HG03175 (cell line): ENCODE results near the gene HLA-A.
A peak's percentile ranks its signal among the peaks of the same experiment; 100 is the strongest.
"Not testable (repeated sequence)": the region's sequence is repeated elsewhere in the genome, so short reads cannot be mapped to it uniquely, and the experiment has no call there.

Experiments
- ATAC-seq: cut with Tn5 transposase; IDR thresholded peaks from one replicate; pipeline ENCODE4 v1.9.1; 2021; ENCODE audit warnings: mild to moderate bottlenecking, moderate library complexity; ENCODE audit not compliant: unreplicated experiment

Gene HLA-A

DNA sequence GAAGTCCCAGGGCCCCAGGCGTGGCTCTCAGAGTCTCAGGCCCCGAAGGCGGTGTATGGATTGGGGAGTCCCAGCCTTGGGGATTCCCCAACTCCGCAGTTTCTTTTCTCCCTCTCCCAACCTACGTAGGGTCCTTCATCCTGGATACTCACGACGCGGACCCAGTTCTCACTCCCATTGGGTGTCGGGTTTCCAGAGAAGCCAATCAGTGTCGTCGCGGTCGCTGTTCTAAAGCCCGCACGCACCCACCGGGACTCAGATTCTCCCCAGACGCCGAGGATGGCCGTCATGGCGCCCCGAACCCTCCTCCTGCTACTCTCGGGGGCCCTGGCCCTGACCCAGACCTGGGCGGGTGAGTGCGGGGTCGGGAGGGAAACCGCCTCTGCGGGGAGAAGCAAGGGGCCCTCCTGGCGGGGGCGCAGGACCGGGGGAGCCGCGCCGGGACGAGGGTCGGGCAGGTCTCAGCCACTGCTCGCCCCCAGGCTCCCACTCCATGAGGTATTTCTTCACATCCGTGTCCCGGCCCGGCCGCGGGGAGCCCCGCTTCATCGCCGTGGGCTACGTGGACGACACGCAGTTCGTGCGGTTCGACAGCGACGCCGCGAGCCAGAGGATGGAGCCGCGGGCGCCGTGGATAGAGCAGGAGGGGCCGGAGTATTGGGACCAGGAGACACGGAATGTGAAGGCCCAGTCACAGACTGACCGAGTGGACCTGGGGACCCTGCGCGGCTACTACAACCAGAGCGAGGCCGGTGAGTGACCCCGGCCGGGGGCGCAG, at the start of gene HLA-A:
Gene HLA-A, plus strand, starts transcription at position 258 of the 778 bp plus-strand sequence. Its CDS starts 22 bp downstream, at position 280.
- peak; percentile 91 for ATAC-seq

DNA sequence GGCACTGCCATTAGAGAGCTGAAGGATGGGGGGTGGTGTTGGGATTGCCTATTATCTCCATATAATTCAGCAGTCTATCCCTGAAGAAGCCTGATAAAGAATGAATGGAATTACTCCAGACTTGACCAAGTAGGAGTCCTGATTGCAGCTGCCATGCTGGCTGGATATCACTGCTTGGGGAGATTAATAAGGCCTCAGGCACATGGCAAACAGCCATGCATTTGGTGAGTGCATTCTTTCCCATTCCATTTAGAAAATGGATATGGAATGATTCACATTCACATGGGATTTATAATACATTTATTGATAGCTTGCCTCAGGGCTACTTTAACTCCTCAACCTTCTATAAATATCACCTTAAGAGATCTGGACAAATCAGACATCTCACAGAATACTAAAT, 49.6 kb upstream of the HLA-A start:
- no peak for ATAC-seq

DNA sequence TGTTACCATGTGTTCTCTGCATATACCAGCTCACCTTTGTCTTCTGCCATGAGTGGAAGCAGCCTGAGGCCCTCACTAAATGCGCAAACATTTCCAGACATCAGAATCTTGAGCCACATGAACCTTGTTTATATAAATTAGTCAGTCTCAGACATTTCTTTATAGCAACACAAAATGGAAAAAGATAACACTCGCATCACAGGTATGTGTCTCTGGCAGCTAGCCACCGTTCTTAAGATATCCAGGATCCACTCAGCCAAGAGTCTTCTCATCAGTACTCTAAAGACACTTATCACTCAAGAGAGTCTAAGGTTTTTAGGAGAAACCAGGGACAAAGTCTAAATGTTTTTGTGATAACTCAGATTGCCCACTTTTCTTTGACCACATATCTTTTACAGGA, 43.1 kb upstream of the HLA-A start:
- no peak for ATAC-seq

DNA sequence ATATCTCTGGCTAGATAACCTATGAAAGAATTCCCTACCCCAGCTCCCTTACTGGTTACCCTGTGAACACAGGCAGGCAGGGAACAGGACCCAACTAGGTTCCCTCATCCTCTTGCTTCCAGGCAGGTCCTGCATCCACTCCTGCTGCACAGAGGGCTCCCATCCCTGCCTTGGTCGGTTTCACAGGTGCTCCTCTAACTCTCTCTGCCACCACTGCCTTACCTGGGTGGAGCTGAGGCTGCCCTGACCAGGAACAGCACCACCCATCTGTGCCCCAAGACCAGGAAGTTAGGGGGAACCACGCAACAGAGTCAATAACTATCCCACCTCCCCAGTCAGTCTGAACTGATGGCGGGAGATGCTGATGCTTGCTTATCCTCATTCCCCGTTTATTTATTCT, 37.0 kb upstream of the HLA-A start:
- no peak for ATAC-seq

DNA sequence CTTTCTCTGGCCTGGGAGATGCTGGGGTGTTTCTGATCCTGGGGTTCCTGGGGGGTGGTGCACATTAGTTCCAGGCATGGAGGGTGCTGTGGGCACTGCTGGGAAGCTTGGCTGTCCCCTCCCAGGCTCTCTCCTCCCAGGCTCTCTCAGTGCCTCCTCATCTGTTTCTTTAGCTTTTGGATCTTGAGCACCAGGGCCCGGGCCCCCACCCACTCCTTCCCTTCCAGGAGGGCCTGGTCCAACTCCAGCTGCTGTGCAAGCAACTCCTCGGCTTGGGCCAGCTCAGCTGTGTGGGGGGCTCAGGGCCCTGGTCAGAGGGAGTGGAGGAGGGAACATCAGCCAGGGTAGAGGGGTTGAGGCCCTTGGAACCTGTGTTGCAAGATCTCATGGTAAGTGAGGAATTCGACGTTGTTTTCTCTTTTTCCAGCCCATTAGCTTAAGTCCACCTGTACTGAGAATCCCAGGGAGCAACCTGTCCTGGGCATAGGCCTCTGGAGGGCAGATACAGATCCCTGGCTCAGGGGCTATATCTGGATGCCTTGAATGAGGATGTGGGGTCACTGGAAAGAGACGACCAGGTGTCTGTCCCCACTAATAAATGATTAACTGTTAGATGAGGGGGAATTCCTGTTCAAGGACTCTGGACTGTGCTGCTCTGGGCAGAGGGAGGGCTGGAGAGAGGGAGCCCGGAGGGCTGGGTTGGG, 34.5 kb upstream of the HLA-A start:
- no peak for ATAC-seq

DNA sequence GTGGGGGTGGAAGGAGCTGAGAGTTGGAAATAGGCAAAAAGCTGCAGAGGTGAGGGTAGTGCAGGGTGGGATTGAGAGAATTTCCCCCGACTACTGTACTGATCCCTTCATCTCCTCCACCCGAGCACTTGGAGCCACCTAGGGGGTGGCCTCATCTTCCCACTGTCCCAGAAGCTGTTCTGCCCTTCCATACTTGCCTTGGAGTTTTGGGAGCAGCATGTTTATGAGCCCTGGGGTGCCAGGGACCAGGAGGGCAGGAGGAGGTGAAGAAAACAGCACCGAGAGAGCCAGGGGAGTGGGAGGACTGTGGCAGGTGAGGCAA, 34.0 kb upstream of the HLA-A start:
- no peak for ATAC-seq

DNA sequence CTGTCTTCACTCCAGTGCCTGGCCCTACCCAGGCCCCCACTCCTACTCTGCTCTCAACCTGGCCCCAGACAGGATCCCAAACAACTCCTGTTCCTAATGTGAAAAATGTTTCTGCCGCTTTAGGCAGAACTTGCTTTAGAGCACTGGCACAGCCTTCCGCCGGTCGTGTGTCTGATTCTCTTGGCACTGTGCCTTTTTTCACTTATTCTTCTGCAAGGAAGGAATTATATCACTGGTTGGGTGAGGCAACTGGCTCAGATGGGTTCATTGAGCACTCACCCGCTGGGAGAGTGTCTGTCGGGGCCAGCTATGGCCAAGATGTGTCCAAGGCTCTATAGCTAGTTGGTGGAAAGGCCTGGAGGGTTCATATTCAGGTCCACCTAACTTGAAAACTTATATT, 33.6 kb upstream of the HLA-A start:
- ATAC-seq: no peak

DNA sequence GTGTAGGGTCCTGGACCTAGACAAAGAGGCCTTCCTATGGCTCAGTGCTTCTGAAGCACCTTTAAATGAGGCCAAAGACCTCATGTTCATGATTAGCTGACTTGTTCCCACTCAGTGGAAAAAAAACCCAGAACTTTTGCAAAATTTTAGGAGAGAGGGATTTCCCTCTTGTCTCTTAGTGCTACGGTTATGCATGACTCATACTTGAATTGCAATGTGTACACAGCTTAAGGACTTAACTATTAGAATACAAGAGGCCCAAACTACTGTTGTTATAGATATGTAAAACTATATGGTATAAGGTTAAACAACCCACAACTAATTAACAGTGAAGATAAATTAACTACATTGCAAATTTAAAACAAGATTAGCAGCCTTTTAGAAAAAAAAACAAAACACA, 32.3 kb upstream of the HLA-A start:
- no peak for ATAC-seq

DNA sequence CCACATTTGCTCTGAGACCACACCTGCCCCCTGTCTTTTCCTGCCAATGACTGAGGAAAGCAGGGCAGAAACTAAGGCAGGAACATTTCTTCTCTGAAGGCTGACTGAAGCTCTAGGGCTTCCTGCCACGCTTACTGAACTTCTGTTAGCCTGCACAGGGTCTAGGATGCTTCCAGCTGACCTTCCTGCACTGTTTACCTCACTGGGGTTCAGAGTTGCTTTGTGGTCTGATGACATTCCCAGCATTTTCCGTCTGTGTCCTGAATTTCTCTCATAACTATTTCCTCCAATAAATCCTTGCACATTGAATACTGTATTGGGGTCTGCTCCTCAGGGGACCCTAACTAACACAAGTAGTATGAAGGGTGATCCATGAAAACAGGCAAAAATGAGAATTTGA, 29.5 kb upstream of the HLA-A start:
- ATAC-seq: no peak

DNA sequence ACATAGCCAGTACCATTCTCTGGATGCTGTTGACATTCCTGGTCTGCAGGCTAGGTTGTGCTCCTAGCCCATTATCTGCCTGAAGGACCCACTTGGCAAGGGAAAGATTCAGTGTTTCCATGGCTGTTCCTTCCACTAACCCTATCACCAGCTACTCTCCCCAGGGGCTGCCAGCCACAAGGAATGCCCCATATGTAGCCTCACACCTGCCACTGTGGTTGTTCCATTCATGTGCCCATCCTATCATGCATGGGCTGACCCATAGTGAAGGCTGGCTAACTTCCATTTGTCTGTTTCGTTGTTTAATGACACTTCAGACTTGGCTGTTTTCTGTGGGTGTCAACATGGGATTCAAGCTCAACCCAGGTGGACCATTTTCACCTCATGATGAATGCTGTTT, 25.6 kb upstream of the HLA-A start:
- no peak for ATAC-seq

DNA sequence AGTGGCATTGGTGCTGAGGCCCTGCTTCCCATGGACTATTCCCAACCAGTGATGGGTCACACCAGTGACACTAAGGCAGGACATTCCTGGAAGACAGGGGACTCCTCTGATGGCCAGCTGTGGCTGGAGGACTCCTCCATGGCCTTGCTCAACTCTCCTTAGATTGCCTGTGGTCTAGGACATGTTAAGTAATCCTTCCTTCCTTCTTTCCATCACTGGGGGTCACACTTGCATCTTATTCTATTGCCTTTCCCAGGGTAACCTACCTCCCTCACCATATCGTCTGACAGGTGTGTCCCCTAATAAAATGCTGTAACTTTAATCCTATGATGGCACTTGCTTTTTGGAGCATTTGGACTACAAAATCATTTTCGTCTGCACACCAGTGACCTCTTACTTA, 24.5 kb upstream of the HLA-A start:
- ATAC-seq: no peak

DNA sequence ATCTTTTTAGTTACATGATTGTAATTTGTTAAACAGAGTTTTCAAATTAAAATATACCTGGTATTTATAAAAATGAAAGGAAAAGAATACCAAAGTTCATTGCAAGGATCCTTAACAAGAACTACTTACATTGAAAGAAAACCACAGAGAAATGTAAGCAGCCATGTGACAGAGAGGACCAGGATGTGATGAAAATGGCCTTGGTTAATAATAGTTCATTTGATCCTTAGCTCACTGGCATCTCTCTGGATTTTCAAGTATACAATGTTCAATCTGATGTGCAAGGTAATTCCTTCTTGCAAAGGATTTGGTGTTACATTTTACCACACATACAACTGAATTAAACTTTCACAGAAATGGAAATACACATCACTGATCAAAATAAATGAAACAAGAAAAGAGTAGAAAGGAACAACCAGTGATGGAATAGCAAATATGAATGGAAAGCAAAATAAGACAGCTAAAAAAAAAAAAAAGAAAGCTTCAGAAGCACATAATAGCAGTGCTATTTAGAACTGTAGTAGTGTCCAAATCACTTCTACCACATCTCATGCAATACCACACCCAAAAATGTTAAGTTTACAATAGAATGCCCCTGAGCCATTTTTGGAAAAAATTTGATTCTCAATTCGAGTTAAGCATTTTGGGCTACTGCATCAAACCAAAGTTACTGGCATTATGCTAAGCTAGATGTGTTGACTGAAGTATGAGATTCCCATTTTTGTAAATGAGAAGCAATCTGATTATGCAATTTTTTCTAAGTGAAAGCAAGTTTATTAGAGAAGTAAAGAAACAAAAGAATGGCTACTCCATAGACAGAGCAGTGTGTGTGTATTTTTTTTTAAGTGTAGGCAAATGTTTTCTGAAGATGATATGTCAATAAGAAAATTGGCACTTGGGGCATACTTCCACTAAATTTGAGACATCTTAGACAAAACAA, 22.6 kb upstream of the HLA-A start:
- ATAC-seq: no peak

DNA sequence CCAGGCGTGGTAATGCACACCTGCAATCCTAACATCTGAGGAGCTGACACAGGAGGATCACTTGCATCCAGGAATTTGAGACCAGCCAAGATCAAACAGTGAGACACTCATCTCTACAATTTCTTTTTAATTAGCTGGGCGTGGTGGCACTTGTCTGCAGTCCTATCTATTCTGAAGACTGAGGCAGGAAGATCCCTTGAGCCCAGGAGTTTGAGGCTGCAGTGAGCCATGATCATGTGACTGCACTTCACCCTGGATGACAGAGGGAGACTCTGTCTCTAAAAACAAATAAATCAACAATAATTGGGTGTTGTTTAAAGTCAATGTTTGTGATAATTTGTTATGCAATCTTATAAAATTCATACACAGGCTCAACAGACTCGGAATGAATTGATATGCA, 18.0 kb upstream of the HLA-A start:
- no peak for ATAC-seq

DNA sequence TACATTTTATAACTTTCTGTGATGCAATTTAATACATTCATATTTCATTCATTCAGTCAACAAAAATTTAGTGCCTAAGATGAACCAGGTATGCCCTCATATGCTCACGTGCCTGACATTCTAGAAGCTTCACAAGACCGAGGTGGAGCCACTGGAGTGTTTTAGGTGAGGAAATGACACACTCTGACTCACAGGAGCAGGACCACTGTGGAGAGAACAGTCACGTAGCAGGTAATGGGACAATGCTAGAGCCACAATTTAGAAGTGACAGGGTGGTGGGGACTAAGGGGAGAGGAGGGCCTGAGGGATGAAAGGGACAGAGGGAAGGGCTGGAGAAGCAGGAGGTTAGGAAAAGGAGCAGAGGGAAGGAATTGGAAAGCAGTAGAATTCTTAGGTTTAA, 17.6 kb upstream of the HLA-A start:
- no peak for ATAC-seq

DNA sequence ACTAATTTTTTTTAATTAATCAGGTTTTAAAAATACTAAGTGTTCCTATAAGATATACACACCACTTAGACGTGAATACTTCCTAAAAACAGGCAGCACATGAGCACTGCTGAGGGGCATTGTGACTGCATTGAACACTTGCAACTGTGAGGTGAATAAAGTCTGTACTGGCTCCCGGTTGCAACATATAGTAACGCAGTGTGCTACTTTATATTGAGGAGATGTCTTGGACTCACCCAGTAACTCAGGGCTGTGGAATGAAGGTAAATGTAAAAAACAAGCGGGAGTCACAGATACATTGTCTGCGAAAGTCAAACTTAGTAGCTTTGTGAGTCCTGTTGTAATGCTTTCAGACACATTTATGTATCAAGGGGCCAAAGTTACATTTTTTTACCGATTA, 17.0 kb upstream of the HLA-A start:
- no peak for ATAC-seq

DNA sequence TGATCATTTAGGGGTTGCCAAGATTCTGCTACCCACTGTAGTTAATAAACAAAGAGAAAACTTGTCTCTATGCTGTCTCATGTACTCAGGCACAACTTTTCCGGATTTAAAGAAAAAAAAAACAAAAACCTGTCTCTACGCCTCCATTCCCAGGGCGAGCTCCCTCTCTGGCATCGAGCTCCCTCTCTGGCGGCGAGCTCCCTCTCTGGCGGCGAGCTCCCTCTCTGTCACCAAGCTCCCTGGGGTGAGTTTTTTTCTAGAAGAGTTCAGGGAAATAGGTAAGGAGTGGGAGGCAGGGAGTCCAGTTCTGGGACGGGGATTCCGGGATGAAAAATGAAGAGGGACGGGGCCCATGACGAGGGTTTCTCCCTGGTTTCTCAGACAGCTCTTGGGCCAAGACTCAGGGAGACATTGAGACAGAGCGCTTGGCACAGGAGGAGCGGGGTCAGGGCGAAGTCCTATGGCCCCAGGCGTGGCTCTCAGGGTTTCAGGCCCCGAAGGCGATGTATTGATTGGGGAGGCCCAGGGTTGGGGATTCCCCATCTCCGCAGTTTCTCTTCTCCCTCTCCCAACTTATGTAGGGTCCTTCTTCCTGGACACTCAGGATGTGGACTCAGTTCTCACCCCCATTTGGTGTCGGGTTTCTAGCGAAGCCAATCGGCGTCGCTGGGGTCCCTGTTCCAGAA, 16.5 kb upstream of the HLA-A start:
- no peak for ATAC-seq

DNA sequence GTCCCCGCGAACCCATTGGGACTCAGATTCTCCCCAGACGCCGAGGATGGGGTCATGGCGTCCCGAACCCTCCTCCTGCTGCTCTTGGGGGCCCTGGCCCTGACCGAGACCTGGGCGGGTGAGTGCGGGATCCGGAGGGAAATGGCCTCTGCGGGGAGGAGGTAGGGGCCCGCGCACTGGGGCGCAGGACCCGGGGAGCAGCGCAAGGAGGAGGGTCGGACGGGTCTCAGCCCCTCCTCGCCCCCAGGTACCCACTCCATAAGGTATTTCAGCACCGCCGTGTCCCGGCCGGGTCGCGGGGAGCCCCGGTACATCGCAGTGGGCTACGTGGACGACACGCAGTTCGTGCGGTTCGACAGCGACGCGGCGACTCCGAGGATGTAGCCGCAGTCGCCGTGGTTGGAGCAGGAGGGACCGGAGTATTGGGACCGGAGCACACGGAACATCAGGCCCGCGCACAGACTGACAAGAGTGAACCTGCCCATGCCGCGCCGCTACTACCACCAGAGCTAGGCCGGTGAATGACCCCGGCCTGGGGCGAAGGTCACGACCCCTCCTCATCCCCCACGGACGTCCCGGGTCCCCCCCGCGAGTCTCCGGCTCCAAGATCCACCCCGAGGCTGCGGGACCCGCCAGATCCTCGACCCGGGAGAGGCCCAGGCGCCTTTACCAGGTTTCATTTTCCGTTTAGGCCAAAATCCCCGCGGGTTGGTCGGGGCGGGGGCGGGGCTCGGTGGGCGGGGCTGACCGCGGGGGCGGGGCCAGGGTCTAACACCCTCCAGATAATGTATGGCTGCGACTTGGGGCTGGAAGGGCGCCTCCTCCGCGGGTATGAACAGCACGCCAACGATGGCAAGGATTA, 15.7 kb upstream of the HLA-A start:
- peak; percentile 90 for ATAC-seq

DNA sequence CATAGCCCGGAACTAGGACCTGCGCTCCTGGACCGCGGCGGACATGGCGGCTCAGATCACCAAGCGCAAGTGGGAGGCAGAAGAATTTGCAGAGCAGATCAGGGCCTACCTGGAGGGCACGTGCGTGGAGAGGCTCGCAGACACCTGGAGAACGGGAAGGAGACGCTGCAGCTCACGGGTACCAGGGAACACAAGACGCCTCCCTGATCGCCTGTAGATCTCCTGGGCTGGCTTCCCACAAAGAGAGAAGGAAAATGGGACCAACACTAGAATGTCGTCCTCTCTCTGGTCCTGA, 15.1 kb upstream of the HLA-A start:
- no peak for ATAC-seq

DNA sequence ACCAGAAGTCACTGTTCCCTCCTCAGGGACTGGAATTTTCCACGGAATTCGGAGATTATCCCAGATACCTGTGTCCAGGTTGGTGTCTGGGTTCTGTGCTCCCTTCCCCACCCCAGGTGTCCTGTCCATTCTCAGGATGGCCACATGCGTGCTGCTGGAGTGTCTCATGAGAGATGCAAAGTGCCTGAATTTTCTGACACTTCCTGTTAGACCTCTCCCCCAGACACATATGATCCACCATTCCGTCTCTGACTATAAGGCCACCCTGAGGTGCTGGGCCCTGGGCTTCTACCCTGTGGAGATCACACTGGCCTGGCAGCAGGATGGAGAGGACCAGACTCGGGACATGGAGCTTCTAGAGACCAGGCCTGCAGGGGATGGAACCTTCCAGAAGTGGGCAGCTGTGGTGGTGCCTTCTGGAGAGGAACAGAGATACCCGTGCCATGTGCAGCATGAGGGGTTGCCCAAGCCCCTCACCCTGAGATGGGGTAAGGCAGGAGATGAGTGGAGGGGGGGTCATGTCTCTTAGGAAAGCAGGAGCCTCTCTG, 14.4 kb upstream of the HLA-A start:
- no peak for ATAC-seq

DNA sequence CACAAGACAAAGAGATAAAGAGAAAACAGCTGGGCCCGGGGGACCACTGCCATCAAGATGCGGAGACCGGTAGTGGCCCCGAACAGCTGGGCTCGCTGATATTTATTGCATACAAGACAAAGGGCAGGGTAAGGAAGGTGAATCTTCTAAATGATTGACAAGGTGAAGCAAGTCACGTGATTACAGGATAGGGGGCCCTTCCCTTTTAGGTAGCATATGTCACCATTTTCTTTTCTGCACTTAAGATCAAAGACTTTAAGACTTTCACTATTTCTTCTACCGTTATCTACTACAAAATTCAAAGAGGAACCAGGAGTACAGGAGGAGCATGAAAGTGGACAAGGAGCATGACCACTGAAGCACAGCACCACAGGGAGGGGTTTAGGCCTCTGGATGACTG, 12.3 kb upstream of the HLA-A start:
- not testable (repeated sequence) for ATAC-seq
